Cardiac muscle cell (in vitro differentiated cells and primary cell): ENCODE measurements around the gene CFAP91. TPM values are rescaled to one million over a fixed set of nuclear protein-coding genes. Genes with fewer than 3 reads are reported as not detected.

ENCODE experiments used
- DNase-seq, 2 donors: peaks; one replicate each; pipeline versions ENCODE4 v3.0.0 to v3.0.0-alpha.2; 2010 to 2017; ENCODE audit warnings: low read depth in 1 of 2, low spot score in 1 of 2
- H3K27ac ChIP-seq: fragments of 200-600 bp; sonication (generic); 2 replicates; pipeline ENCODE4 v1.5.1; 2016
- H3K27me3 ChIP-seq: fragments of 200-600 bp; sonication (generic); 2 replicates; pipeline ENCODE4 v1.6.0; 2016; ENCODE audit warnings: control low read depth
- H3K36me3 ChIP-seq: fragments of 200-600 bp; sonication (generic); 2 replicates; pipeline ENCODE4 v1.5.1; 2016; ENCODE audit warnings: control low read depth
- H3K4me1 ChIP-seq: fragments of 200-600 bp; sonication (generic); 2 replicates; pipeline ENCODE4 v1.8.1; 2017; ENCODE audit warnings: low read depth, mild to moderate bottlenecking, mixed run types
- H3K4me3 ChIP-seq: fragments of 200-600 bp; sonication (generic); 2 replicates; pipeline ENCODE4 v1.5.1; 2016; ENCODE audit warnings: mild to moderate bottlenecking
- H3K9me3 ChIP-seq: fragments of 200-600 bp; sonication (generic); 2 replicates; pipeline ENCODE4 v1.5.1; 2017; ENCODE audit warnings: low read depth, mild to moderate bottlenecking, control low read depth
- polyA plus RNA-seq: library from polyadenylated mRNA; unstranded; fragments of >200 nt; fragmentation: Nextera tagmentation; extraction: Ambion mirVana; gene quantifications from 2 replicates; pipeline ENCODE4 v1.2.1, GENCODE V29; 2016
- total RNA-seq: library from RNA; depleted of rRNA; stranded (reverse); fragments of >200 nt; gene quantifications from 2 replicates; pipeline ENCODE4 v1.2.3, GENCODE V29; 2016
- TF ChIP-seq, protein P1 (sequence below): IDR thresholded peaks from 2 replicates; pipeline ENCODE4 v1.5.1; 2012; ENCODE audit warnings: low read depth, mild to moderate bottlenecking, low read length

Gene CFAP91
- total and polyA plus RNA-seq, 2 experiments from 2014 or later, result 0.92 to 1.4 TPM

DNA sequence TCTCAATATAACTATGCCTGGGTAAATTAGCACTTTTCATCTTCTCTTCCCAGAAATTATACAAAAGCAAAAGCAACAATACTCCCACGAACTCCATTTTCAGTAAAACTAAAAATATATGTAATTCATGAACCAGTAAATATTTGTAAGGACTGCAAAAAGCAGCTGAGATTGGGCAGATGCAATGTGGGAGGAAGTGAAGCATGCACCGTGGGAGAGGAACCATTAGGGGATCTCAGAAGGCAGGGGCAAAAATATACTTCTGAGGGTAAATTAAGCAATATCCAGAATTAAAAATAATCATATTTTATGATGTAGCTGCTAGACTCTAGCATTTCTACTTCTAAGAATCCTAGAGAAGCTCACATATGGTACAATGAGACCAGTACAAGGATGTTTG, 20.2 kb downstream of the CFAP91 start:
- H3K9me3 ChIP-seq, result no peaks in the 10 kb centered on the region
- no peak overlapping the region for H3K27ac ChIP-seq
- H3K27me3 ChIP-seq, result no peaks in the 10 kb centered on the region
- H3K4me1 ChIP-seq, result no peaks in the 10 kb centered on the region
- DNase-seq, result no peak
- TF ChIP-seq, protein P1, sequence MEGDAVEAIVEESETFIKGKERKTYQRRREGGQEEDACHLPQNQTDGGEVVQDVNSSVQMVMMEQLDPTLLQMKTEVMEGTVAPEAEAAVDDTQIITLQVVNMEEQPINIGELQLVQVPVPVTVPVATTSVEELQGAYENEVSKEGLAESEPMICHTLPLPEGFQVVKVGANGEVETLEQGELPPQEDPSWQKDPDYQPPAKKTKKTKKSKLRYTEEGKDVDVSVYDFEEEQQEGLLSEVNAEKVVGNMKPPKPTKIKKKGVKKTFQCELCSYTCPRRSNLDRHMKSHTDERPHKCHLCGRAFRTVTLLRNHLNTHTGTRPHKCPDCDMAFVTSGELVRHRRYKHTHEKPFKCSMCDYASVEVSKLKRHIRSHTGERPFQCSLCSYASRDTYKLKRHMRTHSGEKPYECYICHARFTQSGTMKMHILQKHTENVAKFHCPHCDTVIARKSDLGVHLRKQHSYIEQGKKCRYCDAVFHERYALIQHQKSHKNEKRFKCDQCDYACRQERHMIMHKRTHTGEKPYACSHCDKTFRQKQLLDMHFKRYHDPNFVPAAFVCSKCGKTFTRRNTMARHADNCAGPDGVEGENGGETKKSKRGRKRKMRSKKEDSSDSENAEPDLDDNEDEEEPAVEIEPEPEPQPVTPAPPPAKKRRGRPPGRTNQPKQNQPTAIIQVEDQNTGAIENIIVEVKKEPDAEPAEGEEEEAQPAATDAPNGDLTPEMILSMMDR, result no peak
- no peak overlapping the region for H3K4me3 ChIP-seq
- H3K36me3 ChIP-seq, result no peaks in the 10 kb centered on the region

DNA sequence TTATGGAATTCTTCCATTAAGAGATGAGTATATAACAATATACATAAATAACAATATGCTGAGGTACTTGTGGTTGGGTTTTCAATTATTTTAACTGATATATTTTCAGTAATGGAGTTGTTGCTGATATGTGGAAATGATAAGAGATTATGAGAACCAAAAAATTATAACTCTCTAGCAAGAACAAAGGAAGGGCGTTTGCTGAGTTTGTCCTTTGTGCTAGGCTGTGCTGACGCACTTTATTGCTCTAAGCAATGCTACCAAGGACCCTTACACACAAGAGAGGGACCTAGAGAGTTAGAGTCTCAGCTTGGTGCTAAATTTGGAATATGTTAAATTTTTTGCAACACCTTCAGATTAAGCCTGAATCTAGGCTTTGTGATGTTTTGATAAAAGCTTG, 24.1 kb downstream of the CFAP91 start:
- TF ChIP-seq, protein P1, result no peak
- H3K36me3 ChIP-seq, result no peaks in the 10 kb centered on the region
- no peak for DNase-seq
- no peak overlapping the region for H3K4me3 ChIP-seq
- H3K4me1 ChIP-seq, result no peaks in the 10 kb centered on the region
- H3K27ac ChIP-seq, result no peak overlapping the region
- H3K27me3 ChIP-seq, result no peaks in the 10 kb centered on the region
- H3K9me3 ChIP-seq, result no peaks in the 10 kb centered on the region

DNA sequence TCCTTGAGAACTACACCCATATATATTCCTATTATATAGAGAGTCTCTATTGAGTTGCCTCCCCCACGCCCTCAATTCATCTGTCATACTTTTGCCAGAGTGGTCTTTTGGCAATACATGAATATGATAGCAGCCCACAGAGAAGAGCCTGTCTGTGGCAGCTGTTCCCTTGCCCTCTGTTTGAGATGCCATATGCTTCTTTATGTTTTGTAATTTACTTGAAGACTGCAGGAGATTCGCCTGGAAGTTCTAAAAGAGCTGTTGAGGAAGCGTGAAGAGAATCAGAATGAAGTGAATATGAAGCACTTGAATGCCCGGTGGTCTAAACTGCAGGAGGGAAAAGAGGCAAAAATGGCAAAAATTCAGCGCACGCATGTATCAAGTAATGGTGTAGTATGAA, 27.2 kb downstream of the CFAP91 start:
- no peaks in the 10 kb centered on the region for H3K4me1 ChIP-seq
- H3K27me3 ChIP-seq, result no peaks in the 10 kb centered on the region
- H3K27ac ChIP-seq, result no peak overlapping the region
- H3K4me3 ChIP-seq, result no peak overlapping the region
- no peak for DNase-seq
- no peaks in the 10 kb centered on the region for H3K9me3 ChIP-seq
- TF ChIP-seq, protein P1, result no peak
- H3K36me3 ChIP-seq, result no peaks in the 10 kb centered on the region

DNA sequence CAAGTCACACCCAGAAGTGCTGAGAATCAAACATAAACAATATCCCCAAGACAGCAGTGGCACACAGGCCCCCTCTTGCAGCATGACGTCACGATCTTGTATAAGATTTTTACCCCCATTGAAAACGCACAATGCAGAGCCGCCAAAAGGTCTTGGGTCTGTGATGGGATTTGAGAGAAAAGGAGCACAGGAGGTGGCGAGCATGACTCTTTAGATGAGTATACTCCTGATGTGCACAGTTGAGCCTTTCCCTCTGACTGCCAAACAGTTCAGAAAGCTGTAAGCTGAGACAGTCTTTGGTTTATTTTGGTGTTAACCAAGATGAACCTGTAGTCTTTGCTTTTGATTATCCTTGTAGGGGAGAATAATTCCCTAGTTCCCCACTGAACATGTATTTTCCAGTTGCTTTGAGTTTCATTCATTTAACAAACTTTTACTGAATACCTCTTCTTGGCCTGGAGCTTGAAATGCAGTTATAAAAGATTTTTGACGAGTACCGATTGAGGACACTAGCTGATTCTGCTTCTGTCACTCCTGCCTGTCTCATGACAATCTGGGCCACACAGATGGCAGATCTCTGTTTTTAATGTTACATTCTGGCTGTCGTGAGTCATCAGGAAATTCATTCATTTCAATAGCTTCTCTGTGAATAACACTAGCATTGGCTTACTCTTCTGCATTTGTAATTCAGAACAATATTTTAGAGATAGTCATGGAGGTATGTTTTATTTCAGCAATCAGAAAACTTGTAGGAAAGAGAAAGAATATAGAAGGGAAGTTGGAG, 28.9 kb downstream of the CFAP91 start:
- Histone ChIP-seq H3K27me3 (no peaks in the 10 kb centered on the region), H3K36me3 (no peaks in the 10 kb centered on the region), H3K4me1 (no peaks in the 10 kb centered on the region), H3K27ac (no peak overlapping the region), H3K9me3 (no peaks in the 10 kb centered on the region), H3K4me3 (no peak overlapping the region)
- TF ChIP-seq, protein P1, result no peak
- no peak for DNase-seq

DNA sequence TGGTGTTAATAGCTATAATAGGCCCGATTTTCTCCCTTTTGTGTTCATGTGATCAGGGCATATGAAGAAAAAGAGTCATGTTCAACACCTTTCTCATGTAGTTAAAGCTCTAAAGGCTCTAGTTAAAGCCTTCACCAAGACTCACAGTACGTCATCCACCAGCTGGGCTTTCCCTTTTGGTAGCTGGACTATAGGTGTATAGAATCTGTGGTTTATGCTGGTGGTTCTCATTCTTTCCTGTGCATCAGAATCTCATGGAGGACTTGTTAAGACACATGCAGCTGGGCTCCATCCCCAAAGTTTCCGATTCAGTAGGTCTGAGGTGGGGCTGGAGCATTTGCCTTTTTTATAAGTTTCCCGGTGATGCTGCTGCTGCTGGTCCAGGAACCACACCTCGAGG, 31.0 kb downstream of the CFAP91 start:
- Histone ChIP-seq H3K36me3 (no peaks in the 10 kb centered on the region), H3K9me3 (no peaks in the 10 kb centered on the region), H3K27me3 (no peaks in the 10 kb centered on the region), H3K4me1 (no peaks in the 10 kb centered on the region), H3K4me3 (no peak overlapping the region), H3K27ac (no peak overlapping the region)
- TF ChIP-seq, protein P1, result no peak
- no peak for DNase-seq
